ENCODE data around the gene BLOC1S5. TPM values are rescaled to one million over a fixed set of nuclear protein-coding genes. Genes with fewer than 3 reads are reported as not detected.

The BLOC1S5 gene
- total and polyA plus RNA-seq, 2 of the 13 experiments (the other 11 are each of a cell fraction or from before 2014, with no cell fraction given) = 10.5 to 41.5 TPM

- TF ChIP-seq GMEB1 (CRISPR knock-in tag; IDR thresholded peaks at IDR 0.05; ENCODE audit: borderline replicate concordance) = no peak
- TF ChIP-seq RFX1 (IDR thresholded peaks at IDR 0.05) = no peak
- no peak for TF ChIP-seq MIER2 (CRISPR knock-in tag; IDR thresholded peaks at IDR 0.05)
- no peak for TF ChIP-seq ZNF570 (CRISPR knock-in tag; IDR thresholded peaks at IDR 0.05; ENCODE audit: borderline replicate concordance)
- TF ChIP-seq MYC (CRISPR knock-in tag; IDR thresholded peaks at IDR 0.05; ENCODE audit: borderline replicate concordance) = peak; percentile 73
- no peak for TF ChIP-seq ZNF775 (CRISPR knock-in tag; IDR thresholded peaks at IDR 0.05; ENCODE audit: borderline replicate concordance)
- no peak for TF ChIP-seq HNF1A (IDR thresholded peaks at IDR 0.05; ENCODE audit: low read depth)
- 0 out of 2 replicates have a peak, but pooled peaks have one; percentile 20 for TF ChIP-seq HNF1A (CRISPR knock-in tag; IDR thresholded peaks at IDR 0.05; ENCODE audit: borderline replicate concordance)
- no peak for TF ChIP-seq PRDM4 (CRISPR knock-in tag; IDR thresholded peaks at IDR 0.05; ENCODE audit: borderline replicate concordance)
- TF ChIP-seq ZNF619 (CRISPR knock-in tag; IDR thresholded peaks at IDR 0.05) = no peak
- no peak for TF ChIP-seq MZF1 (CRISPR knock-in tag; IDR thresholded peaks at IDR 0.05; ENCODE audit: borderline replicate concordance)
- no peak for TF ChIP-seq CCAR2 (optimal IDR thresholded peaks at IDR 0.05; ENCODE audit: low read depth, low read length)
- no peak for TF ChIP-seq ZNF598 (CRISPR knock-in tag; IDR thresholded peaks at IDR 0.05; ENCODE audit: borderline replicate concordance)
- TF ChIP-seq ZNF430 (CRISPR knock-in tag; IDR thresholded peaks at IDR 0.05) = no peak
- TF ChIP-seq ZNF274 (CRISPR knock-in tag; IDR thresholded peaks at IDR 0.05) = no peak; the same call in 1 of the 2 replicates
- TF ChIP-seq ZNF816 (CRISPR knock-in tag; IDR thresholded peaks at IDR 0.05; ENCODE audit: borderline replicate concordance) = no peak
- no peak for TF ChIP-seq FOXC1 (CRISPR knock-in tag; IDR thresholded peaks at IDR 0.05; ENCODE audit: borderline replicate concordance)
- no peak for TF ChIP-seq GZF1 (CRISPR knock-in tag; IDR thresholded peaks at IDR 0.05)
- no peak for TF ChIP-seq MXD4 (CRISPR knock-in tag; IDR thresholded peaks at IDR 0.05)
- TF ChIP-seq FOSL1 (CRISPR knock-in tag; IDR thresholded peaks at IDR 0.05; ENCODE audit: borderline replicate concordance) = no peak
- no peak for TF ChIP-seq HOXA7 (CRISPR knock-in tag; IDR thresholded peaks at IDR 0.05)
- TF ChIP-seq ZMAT3 (CRISPR knock-in tag; conservative IDR thresholded peaks at IDR 0.05) = no peak
These were observed 88.4 kb downstream of the BLOC1S5 start (continued) for GRCh38 chr6:7975764-7976146.
